ENCODE results near the gene ERGIC3.

DNA sequence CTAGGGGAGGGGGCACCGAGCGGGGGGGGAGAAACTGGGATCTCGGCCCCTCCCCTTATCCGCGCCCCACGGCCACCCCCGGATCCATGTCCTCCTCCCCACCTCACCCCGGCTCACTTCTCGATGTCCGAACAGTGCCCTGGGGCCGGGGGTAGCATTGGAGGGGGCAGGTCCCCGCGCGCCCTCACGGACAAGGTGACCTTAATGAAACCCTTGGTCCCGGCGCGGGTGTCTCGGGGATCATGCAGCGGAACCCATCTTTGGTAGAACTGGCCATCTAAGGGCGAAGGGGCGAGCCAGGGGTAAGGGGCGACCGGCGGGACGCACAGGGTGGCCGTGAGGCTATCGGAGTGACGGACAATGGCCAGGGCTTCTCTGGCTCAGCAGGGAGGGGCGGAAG is 60.1 kb downstream of the ERGIC3 start:
- TF ChIP-seq, protein P1, sequence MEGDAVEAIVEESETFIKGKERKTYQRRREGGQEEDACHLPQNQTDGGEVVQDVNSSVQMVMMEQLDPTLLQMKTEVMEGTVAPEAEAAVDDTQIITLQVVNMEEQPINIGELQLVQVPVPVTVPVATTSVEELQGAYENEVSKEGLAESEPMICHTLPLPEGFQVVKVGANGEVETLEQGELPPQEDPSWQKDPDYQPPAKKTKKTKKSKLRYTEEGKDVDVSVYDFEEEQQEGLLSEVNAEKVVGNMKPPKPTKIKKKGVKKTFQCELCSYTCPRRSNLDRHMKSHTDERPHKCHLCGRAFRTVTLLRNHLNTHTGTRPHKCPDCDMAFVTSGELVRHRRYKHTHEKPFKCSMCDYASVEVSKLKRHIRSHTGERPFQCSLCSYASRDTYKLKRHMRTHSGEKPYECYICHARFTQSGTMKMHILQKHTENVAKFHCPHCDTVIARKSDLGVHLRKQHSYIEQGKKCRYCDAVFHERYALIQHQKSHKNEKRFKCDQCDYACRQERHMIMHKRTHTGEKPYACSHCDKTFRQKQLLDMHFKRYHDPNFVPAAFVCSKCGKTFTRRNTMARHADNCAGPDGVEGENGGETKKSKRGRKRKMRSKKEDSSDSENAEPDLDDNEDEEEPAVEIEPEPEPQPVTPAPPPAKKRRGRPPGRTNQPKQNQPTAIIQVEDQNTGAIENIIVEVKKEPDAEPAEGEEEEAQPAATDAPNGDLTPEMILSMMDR (IDR thresholded peaks at IDR 0.05): no peak
- no peak for TF ChIP-seq POLR2A (IDR thresholded peaks at IDR 0.05)
- TF ChIP-seq EP300 (IDR thresholded peaks at IDR 0.05): no peak
